ENCODE measurements around the gene ICOS.

- TF ChIP-seq CTCF (IDR thresholded peaks at IDR 0.05; ENCODE audit: insufficient read depth, low read length, poor library complexity, severe bottlenecking) (no peak), EZH2phosphoT487 (conservative IDR thresholded peaks at IDR 0.05; ENCODE audit: low read length) (no peak)
Measured at GRCh38 chr2:203983064-203983715, 46.6 kb downstream of the ICOS start.

Measured in SU-DHL-6 (cell line).